Sigmoid colon (tissue), 4 donors: ENCODE data around the gene ZNF226.

Experiments used
- CTCF ChIP-seq, 4 experiments: fragments of 450-650 bp in 3 of 4; fragments of 200-600 bp in 1 of 4; IDR thresholded peaks; one replicate each; pipeline ENCODE4 v1.5.1; 2016 to 2019; ENCODE audit warnings: antibody characterized with exemption in 4 of 4, mild to moderate bottlenecking in 3 of 4, moderate library complexity in 2 of 4
- POLR2A ChIP-seq, 2 donors: fragments of 450-650 bp; IDR thresholded peaks; one replicate each; pipeline ENCODE4 v1.6.1; 2016; ENCODE audit warnings: antibody characterized with exemption in 2 of 2, mild to moderate bottlenecking in 2 of 2, moderate library complexity in 2 of 2
- POLR2AphosphoS5 ChIP-seq, 4 donors: sonication (generic); formaldehyde crosslinking; IDR thresholded peaks; one replicate each; pipeline ENCODE4 v1.6.1; 2017; ENCODE audit warnings: antibody characterized with exemption in 4 of 4

- TF ChIP-seq CTCF (IDR thresholded peaks at IDR 0.05) (no peak), POLR2AphosphoS5 (IDR thresholded peaks at IDR 0.05) (no peak), POLR2A (IDR thresholded peaks at IDR 0.05) (no peak)
These were observed 11.7 kb downstream of the ZNF226 start for GRCh38 chr19:44176590-44176989.
